ENCODE results near the gene SLC25A39.

The SLC25A39 gene

GRCh38 chr17:44311562-44312181 lies 13.0 kb downstream of the SLC25A39 start:
- DNase-seq: no peak

GRCh38 chr17:44310609-44311376 lies 13.8 kb downstream of the SLC25A39 start:
- DNase-seq: no peak

- DNase-seq: no peak
Measured at GRCh38 chr17:44310188-44310587, 14.4 kb downstream of the SLC25A39 start.

GRCh38 chr17:44309472-44309871 lies 15.2 kb downstream of the SLC25A39 start:
- no peak for DNase-seq

- no peak for DNase-seq
Measured at GRCh38 chr17:44308865-44309264, 15.8 kb downstream of the SLC25A39 start.

GRCh38 chr17:44308320-44308818 lies 16.3 kb downstream of the SLC25A39 start, which contains the start of gene RUNDC3A:
RUNDC3A (plus strand) TSS chr17:44308601; CDS start chr17:44308833, 232 bp downstream.
- DNase-seq: peak; percentile 85

- DNase-seq: no peak
Measured at GRCh38 chr17:44307387-44308186, 17.0 kb downstream of the SLC25A39 start.

GRCh38 chr17:44304651-44305050 lies 20.0 kb downstream of the SLC25A39 start:
- DNase-seq: no peak

- DNase-seq: no peak
Measured at GRCh38 chr17:44297975-44298374, 26.6 kb downstream of the SLC25A39 start.

- no peak for DNase-seq
Measured at GRCh38 chr17:44293509-44294226, 31.0 kb downstream of the SLC25A39 start.

- DNase-seq: no peak
Measured at GRCh38 chr17:44287651-44288050, 37.0 kb downstream of the SLC25A39 start.

- no peak for DNase-seq
Measured at GRCh38 chr17:44284024-44284400, 40.6 kb downstream of the SLC25A39 start.

GRCh38 chr17:44283344-44284023 lies 41.1 kb downstream of the SLC25A39 start:
- DNase-seq: no peak

GRCh38 chr17:44282264-44282663 lies 42.4 kb downstream of the SLC25A39 start:
- DNase-seq: no peak

GRCh38 chr17:44281570-44281969 lies 43.1 kb downstream of the SLC25A39 start:
- DNase-seq: no peak

- no peak for DNase-seq
Measured at GRCh38 chr17:44280392-44280937, 44.2 kb downstream of the SLC25A39 start.

- DNase-seq: no peak
Measured at GRCh38 chr17:44279666-44280391, 44.8 kb downstream of the SLC25A39 start.

GRCh38 chr17:44279346-44279665 lies 45.3 kb downstream of the SLC25A39 start:
- DNase-seq: no peak

GRCh38 chr17:44277976-44278375 lies 46.6 kb downstream of the SLC25A39 start:
- no peak for DNase-seq

- no peak for DNase-seq
Measured at GRCh38 chr17:44273607-44274006, 51.0 kb downstream of the SLC25A39 start.

- no peak for DNase-seq
Measured at GRCh38 chr17:44272954-44273353, 51.7 kb downstream of the SLC25A39 start.
